Activated CD4-positive, CD25-positive, alpha-beta regulatory T cell treated with anti-CD3 and anti-CD28 coated beads, Interleukin-2, amount 50 U/mL, for 72 hours (primary cell): ENCODE data around the gene ZNF142.
"Not testable (repeated sequence)": the region's sequence is repeated elsewhere in the genome, so short reads cannot be mapped to it uniquely, and the experiment has no call there.

Experiments
- DNase-seq: peaks from one replicate; pipeline ENCODE4 v3.0.0; 2021

The ZNF142 gene

GRCh38 chr2:218659258-218659987 lies at the start of gene ZNF142, which contains the start of gene BCS1L:
Gene ZNF142 (minus strand): TSS chr2:218659623. CDS start chr2:218656429, 3,194 bp downstream.
Gene BCS1L (plus strand): TSS chr2:218659683. CDS start chr2:218660988, 1,305 bp downstream.
- DNase-seq: peak; percentile 88

- no peak for DNase-seq
Measured at GRCh38 chr2:218708086-218708485, 48.7 kb upstream of the ZNF142 start.

GRCh38 chr2:218703341-218703740 lies 43.9 kb upstream of the ZNF142 start:
- no peak for DNase-seq

GRCh38 chr2:218701806-218702205 lies 42.4 kb upstream of the ZNF142 start:
- DNase-seq: no peak

- DNase-seq: no peak
Measured at GRCh38 chr2:218698885-218699284, 39.5 kb upstream of the ZNF142 start.

- DNase-seq: no peak
Measured at GRCh38 chr2:218694405-218695145, 35.2 kb upstream of the ZNF142 start.

- no peak for DNase-seq
Measured at GRCh38 chr2:218691234-218691633, 31.8 kb upstream of the ZNF142 start.

- DNase-seq: not testable (repeated sequence)
Measured at GRCh38 chr2:218687400-218688060, 28.1 kb upstream of the ZNF142 start.

- no peak for DNase-seq
Measured at GRCh38 chr2:218680061-218680460, 20.6 kb upstream of the ZNF142 start.

- DNase-seq: no peak
Measured at GRCh38 chr2:218679119-218679518, 19.7 kb upstream of the ZNF142 start.

GRCh38 chr2:218671654-218672566 lies 12.5 kb upstream of the ZNF142 start, which contains the start of the genes RNF25 and STK36:
Gene RNF25 (minus strand): TSS chr2:218672002. CDS start chr2:218671970, 32 bp downstream.
Gene STK36 (plus strand): TSS chr2:218672086. CDS start chr2:218672830, 744 bp downstream.
- DNase-seq: peak; percentile 78

GRCh38 chr2:218671097-218671653 lies 11.8 kb upstream of the ZNF142 start:
- no peak for DNase-seq

- no peak for DNase-seq
Measured at GRCh38 chr2:218664653-218665052, 5.2 kb upstream of the ZNF142 start.

GRCh38 chr2:218663901-218664300 lies 4.5 kb upstream of the ZNF142 start:
- no peak for DNase-seq

GRCh38 chr2:218662827-218663226 lies 3.4 kb upstream of the ZNF142 start:
- no peak for DNase-seq

GRCh38 chr2:218662377-218662776 lies 3.0 kb upstream of the ZNF142 start:
- no peak for DNase-seq

- no peak for DNase-seq
Measured at GRCh38 chr2:218659988-218660358, 550 bp upstream of the ZNF142 start.

- no peak for DNase-seq
Measured at GRCh38 chr2:218658671-218659257, 659 bp downstream of the ZNF142 start.

- DNase-seq: no peak
Measured at GRCh38 chr2:218655751-218656150, 3.7 kb downstream of the ZNF142 start.

GRCh38 chr2:218648787-218649100 lies 10.7 kb downstream of the ZNF142 start:
- no peak for DNase-seq

- DNase-seq: no peak
Measured at GRCh38 chr2:218648088-218648786, 11.2 kb downstream of the ZNF142 start.
